Fibroblast of the aortic adventitia (primary cell): ENCODE measurements around the gene IPO5. TPM values are rescaled to one million over a fixed set of nuclear protein-coding genes. Genes with fewer than 3 reads are reported as not detected.

ENCODE experiments used
- DNase-seq: peaks from one replicate; pipeline ENCODE4 v3.0.0-alpha.2; 2010; ENCODE audit warnings: low read depth
- H3K4me3 ChIP-seq: 2 replicates; pipeline ENCODE4 v1.5.1; 2011; ENCODE audit warnings: low read depth, mild to moderate bottlenecking, control low read depth, low read length, moderate library complexity
- CTCF ChIP-seq: IDR thresholded peaks from 2 replicates; pipeline ENCODE4 v1.5.1; 2011; ENCODE audit warnings: mild to moderate bottlenecking, low read length, control low read depth, inconsistent platforms; ENCODE audit not compliant: insufficient read depth
- total RNA-seq: library from RNA; depleted of rRNA; stranded (reverse); fragments of >200 nt; gene quantifications from 2 replicates; pipeline ENCODE4 v1.2.3, GENCODE V29; 2012; ENCODE audit warnings: low replicate concordance

The IPO5 gene
- total RNA-seq, 1 donor = 286 TPM

- no peak overlapping the region for H3K4me3 ChIP-seq
- TF ChIP-seq CTCF = no peak
- DNase-seq = no peak
These were observed 98.9 kb downstream of the IPO5 start for GRCh38 chr13:98052412-98052811.

DNA sequence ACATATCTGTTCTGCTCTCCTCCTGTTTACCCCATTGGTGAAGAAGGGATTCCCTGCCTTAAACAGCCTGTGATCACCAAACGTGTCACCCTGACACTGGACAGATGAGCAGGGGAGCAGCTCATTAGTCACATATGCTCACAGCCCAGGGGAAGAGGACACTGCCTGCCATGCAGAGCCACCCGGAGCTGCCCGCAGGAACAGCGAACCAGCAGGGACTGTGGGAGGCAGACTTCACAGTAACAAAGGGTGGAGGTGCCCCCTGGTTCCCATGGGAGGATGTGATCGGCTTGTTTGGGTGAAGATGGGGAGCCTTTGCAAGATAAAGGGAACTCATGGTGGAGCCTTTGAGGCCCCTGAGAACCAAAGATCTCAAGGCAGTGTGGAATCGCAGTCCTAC is 100.8 kb downstream of the IPO5 start:
- no peak overlapping the region for H3K4me3 ChIP-seq
- DNase-seq = no peak
- no peak for TF ChIP-seq CTCF

GRCh38 chr13:98055623-98056022 is 102.1 kb downstream of the IPO5 start:
- no peak for TF ChIP-seq CTCF

GRCh38 chr13:98056839-98057410 is 103.5 kb downstream of the IPO5 start:
- TF ChIP-seq CTCF = no peak
- H3K4me3 ChIP-seq = no peak overlapping the region
- no peak for DNase-seq

More at GRCh38 chr13:98055623-98056022, 102.1 kb downstream of the IPO5 start:
- no peak for DNase-seq
- H3K4me3 ChIP-seq = no peak overlapping the region

- no peak overlapping the region for H3K4me3 ChIP-seq
- TF ChIP-seq CTCF = no peak
- DNase-seq = no peak
These were observed 105.8 kb downstream of the IPO5 start for GRCh38 chr13:98059276-98059675.

DNA sequence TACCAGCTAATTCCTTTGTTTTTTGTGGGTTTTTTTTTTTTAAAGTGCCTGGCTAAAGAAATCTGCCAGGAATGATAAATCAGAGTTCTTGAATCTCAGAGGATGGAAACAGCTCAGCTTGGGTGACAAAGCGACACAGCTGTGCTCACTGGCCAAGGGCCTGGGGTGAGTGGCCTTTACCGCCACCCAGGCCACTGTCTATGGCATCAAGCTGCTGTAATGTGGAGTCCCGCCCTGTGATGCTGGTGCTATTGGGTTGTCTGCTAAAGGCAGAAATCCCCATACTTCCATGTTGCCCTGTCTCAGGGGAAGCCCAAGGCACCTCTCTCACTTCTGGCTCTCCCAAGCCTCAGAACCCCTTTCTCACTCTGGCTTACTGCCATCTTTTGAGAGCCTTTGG is 106.8 kb downstream of the IPO5 start:
- H3K4me3 ChIP-seq = no peak overlapping the region
- no peak for DNase-seq
- no peak for TF ChIP-seq CTCF

- no peak for TF ChIP-seq CTCF
- no peak overlapping the region for H3K4me3 ChIP-seq
- DNase-seq = no peak
These were observed 112.0 kb downstream of the IPO5 start for GRCh38 chr13:98065468-98065867.
